Activated CD8-positive, alpha-beta memory T cell treated with anti-CD3 and anti-CD28 coated beads, Interleukin-2, amount 50 U/mL, for 1 hour (primary cell): ENCODE measurements around the gene SPANXC.
"Not testable (repeated sequence)": the region's sequence is repeated elsewhere in the genome, so short reads cannot be mapped to it uniquely, and the experiment has no call there.

Experiments
- DNase-seq: peaks from one replicate; pipeline ENCODE4 v3.0.0-alpha.2; 2020; ENCODE audit errors: extremely low read depth

The SPANXC gene

GRCh38 chrX:141242417-141242816 lies at the start of gene SPANXC:
SPANXC (minus strand) TSS chrX:141242517; CDS start chrX:141242457, 60 bp downstream.
- DNase-seq = not testable (repeated sequence)

GRCh38 chrX:141279476-141279875 lies 37.2 kb upstream of the SPANXC start:
- DNase-seq = no peak

GRCh38 chrX:141278306-141278705 lies 36.0 kb upstream of the SPANXC start:
- DNase-seq = no peak

GRCh38 chrX:141258080-141258479 lies 15.8 kb upstream of the SPANXC start:
- no peak for DNase-seq

- DNase-seq = no peak
Observed at GRCh38 chrX:141221611-141222010, 20.7 kb downstream of the SPANXC start.

GRCh38 chrX:141220342-141221008 lies 21.8 kb downstream of the SPANXC start:
- no peak for DNase-seq

GRCh38 chrX:141214196-141214595 lies 28.1 kb downstream of the SPANXC start:
- DNase-seq = no peak

- DNase-seq = no peak
Observed at GRCh38 chrX:141201962-141202361, 40.4 kb downstream of the SPANXC start.
